Psoas muscle (tissue), 8 donors: ENCODE results near the gene ZMIZ1. TPM values are rescaled to one million over a fixed set of nuclear protein-coding genes. Genes with fewer than 3 reads are reported as not detected.

Source experiments
- ATAC-seq, 4 donors: fragments of 200-7000 bp; cut with Tn5 transposase; one replicate each; pipeline ENCODE4 v1.9.1; 2020; ENCODE audit warnings: moderate library complexity in 3 of 4, mild to moderate bottlenecking in 2 of 4
- DNase-seq, 2 donors: peaks; one replicate each; pipeline ENCODE4 v3.0.0-alpha.2; 2020
- H3K27ac ChIP-seq: fragments of 200-600 bp; one replicate; pipeline ENCODE4 v1.8.0; 2022
- H3K27me3 ChIP-seq, 3 donors: fragments of 200-600 bp in 1 of 3; one replicate each; pipeline versions ENCODE4 v1.6.1 to v1.8.0; 2013 to 2022; ENCODE audit warnings: low read length in 2 of 3, mild to moderate bottlenecking in 2 of 3, moderate library complexity in 1 of 3; ENCODE audit not compliant: insufficient read depth in 3 of 3
- H3K36me3 ChIP-seq, 2 donors: fragments of 200-600 bp in 1 of 2; one replicate each; pipeline versions ENCODE4 v1.6.1 to v1.8.0; 2013 to 2022; ENCODE audit warnings: low read depth in 1 of 2, mild to moderate bottlenecking in 1 of 2, moderate library complexity in 1 of 2; ENCODE audit not compliant: insufficient read depth in 1 of 2
- H3K4me1 ChIP-seq: fragments of 200-600 bp; one replicate; pipeline ENCODE4 v1.8.0; 2022
- H3K4me3 ChIP-seq: fragments of 200-600 bp; one replicate; pipeline ENCODE4 v1.8.0; 2022; ENCODE audit warnings: mild to moderate bottlenecking
- H3K9me3 ChIP-seq: fragments of 200-600 bp; one replicate; pipeline ENCODE4 v1.8.0; 2022
- WGBS, 3 donors: extraction: QIAGEN DNeasy Blood & Tissue Kit; methylation state at CpG; one replicate each; pipeline versions ENCODE4 v1.1.6 to v1.1.7; 2013; 5-methylcytosine and 5-hydroxymethylcytosine counted together
- intact Hi-C, 2 donors: fragments of 100-400 bp; cut with DNase I; formaldehyde crosslinking; loops; one replicate each; pipeline versions ENCODE4 v1.11.0 to v1.14.2; 2022
- polyA plus RNA-seq, 3 donors: library from polyadenylated mRNA; stranded (reverse); fragments of 200-250 nt; gene quantifications; one replicate each; pipeline ENCODE4 v1.2.3, GENCODE V29; 2013
- total RNA-seq, 4 donors: library from RNA; stranded (reverse); fragmentation: NEBNext Ultra II Directional in 2 of 4; extraction: Animal tissue kit (Norgen Biotek cat#: 25700) in 2 of 4; gene quantifications; one replicate each; pipeline versions ENCODE4 v1.2.1 to v1.2.4, GENCODE V29; 2021 to 2023
- TF ChIP-seq, protein P1 (sequence below): fragments of 200-600 bp; IDR thresholded peaks from one replicate; pipeline ENCODE4 v1.8.0; 2022; ENCODE audit warnings: antibody characterized with exemption
- donor health status: healthy with polysubstance abuse.
- donor health status: DM: no; HTN: no; CAD: no; lungs with moderate emphysema.
- donor health status: Bipolar disorder and iron deficiency.
- donor health status: healthy.
- donor health status: DM: yes; HTN: yes; CAD: no.
- donor health status: DM: no; HTN: no; CAD: no.
- donor health status: DM: no; HTN: no; CAD: no.
- donor health status: DM: yes; HTN: yes; CAD: no.

Gene ZMIZ1
- total and polyA plus RNA-seq, 7 donors = 10.4 to 37.6 (median 30.0) TPM

DNA sequence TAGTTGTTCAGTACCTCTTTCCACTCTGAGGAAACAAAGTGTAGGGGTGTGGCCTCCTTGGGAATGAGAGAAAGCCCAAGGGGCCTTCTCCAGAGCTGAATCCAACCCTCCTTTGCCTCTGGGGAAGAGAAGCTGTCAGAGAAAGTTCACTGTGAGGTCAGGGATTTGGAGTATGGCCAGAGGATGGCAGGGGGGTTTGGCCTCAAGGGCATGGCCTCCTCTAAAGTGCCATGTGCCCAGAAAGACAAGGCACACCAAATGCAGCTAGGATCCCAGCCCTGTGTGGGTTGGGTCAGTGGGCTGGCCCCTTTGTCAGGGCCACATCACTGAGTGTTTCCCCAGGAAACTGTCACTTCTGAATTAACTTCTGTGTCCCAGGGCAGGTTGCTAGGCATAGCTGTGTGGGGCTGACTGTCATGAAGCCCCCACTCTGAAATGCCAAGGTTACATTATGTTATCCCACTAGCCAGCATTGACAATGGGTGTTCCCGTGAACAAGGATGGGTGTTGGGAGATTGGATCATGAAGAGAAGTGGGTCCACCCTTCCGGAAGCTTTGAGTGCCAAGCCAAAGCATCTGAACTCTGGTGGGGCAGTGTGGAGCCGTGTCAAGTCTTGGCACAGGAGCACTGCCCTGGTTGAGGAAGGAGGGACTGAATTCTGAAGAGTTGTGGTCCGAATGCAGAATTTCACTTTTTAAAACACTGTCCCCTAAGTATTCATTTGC, 123.3 kb downstream of the ZMIZ1 start:
- intact Hi-C loops = loop anchor here (5.0 to 10.0 kb wide), 5 partner anchors 120 to 887 kb away; no protein-coding TSS in a partner anchor
- Histone ChIP-seq H3K27me3 (no peaks in the 10 kb centered on the region), H3K9me3 (no peaks in the 10 kb centered on the region), H3K4me1 (peaks cover 30% of the 10 kb centered on the region), H3K27ac (peak overlapping the region; percentile 1), H3K36me3 (no peaks in the 10 kb centered on the region), H3K4me3 (no peak overlapping the region)
- TF ChIP-seq, protein P1, sequence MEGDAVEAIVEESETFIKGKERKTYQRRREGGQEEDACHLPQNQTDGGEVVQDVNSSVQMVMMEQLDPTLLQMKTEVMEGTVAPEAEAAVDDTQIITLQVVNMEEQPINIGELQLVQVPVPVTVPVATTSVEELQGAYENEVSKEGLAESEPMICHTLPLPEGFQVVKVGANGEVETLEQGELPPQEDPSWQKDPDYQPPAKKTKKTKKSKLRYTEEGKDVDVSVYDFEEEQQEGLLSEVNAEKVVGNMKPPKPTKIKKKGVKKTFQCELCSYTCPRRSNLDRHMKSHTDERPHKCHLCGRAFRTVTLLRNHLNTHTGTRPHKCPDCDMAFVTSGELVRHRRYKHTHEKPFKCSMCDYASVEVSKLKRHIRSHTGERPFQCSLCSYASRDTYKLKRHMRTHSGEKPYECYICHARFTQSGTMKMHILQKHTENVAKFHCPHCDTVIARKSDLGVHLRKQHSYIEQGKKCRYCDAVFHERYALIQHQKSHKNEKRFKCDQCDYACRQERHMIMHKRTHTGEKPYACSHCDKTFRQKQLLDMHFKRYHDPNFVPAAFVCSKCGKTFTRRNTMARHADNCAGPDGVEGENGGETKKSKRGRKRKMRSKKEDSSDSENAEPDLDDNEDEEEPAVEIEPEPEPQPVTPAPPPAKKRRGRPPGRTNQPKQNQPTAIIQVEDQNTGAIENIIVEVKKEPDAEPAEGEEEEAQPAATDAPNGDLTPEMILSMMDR = no peak
- WGBS, 3 donors = 65 to 72% (median 68%) methylated on average over 4 of the region's 4 CpGs
- no peak for DNase-seq
- no peak for ATAC-seq

DNA sequence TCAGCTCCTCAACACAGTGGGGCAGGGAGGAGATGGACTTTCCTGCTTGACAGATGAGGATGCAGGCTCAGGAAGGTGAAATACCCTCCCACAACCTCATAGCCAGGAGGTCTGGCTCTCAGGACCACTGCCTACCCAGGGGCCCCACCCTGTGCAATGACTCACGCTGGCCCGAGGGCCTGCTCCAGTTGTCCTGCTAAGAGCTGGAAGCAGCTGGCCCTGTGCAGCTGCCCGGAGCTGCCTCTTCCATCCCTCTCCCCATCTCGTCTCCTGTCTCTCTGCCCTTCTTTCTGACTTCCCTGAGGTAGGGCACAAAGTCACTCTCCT, 123.9 kb downstream of the ZMIZ1 start:
- TF ChIP-seq, protein P1 = no peak
- peaks cover 30% of the 10 kb centered on the region for H3K4me1 ChIP-seq
- peak in 3 of 4 donors; percentile 27 to 38 (median 36) for ATAC-seq
- no peak overlapping the region for H3K4me3 ChIP-seq
- peak; percentile 64 to 74 for DNase-seq
- H3K27me3 ChIP-seq = no peaks in the 10 kb centered on the region
- intact Hi-C loops = loop anchor here (5.0 to 10.0 kb wide), 5 partner anchors 120 to 888 kb away; no protein-coding TSS in a partner anchor
- no peak overlapping the region for H3K27ac ChIP-seq
- H3K36me3 ChIP-seq = no peaks in the 10 kb centered on the region
- H3K9me3 ChIP-seq = no peaks in the 10 kb centered on the region
- WGBS, 3 donors = 39 to 59% (median 45%) methylated on average over 4 of the region's 4 CpGs

DNA sequence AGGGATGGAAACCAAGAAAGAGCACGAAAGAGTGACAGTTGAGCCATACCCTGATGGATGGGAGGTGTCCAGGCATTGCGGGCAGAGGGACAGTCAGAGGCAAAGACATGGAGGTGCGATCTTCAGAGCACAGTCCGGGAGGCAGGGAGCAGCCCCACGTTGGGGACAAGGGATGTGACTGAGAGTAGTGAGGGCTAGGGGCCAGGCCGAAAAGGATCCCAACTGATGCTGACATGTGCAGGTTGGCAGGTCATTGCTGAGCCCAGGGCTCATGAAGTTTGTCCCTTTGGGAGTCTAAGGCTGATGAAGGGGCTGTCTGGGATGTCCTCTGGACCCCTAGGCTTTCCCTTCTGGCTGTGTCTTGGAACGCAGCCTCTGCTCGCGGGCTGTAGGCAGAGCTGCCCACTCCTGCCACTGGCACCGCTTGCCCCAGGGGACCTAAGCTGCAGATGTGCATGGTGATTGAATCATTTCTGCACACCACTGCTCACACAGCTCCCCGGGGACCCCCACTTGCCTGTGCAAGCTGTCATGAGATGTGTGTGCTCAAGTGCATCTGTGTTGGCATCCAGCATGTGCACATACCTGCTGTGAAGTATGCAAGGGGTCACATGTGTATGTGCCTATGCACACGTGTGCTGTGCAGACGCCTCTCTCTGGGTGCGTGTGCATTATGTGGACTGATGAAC, 125.1 kb downstream of the ZMIZ1 start:
- TF ChIP-seq, protein P1 = no peak
- WGBS, 3 donors = 82 to 91% (median 87%) methylated on average over 14 of the region's 14 CpGs

DNA sequence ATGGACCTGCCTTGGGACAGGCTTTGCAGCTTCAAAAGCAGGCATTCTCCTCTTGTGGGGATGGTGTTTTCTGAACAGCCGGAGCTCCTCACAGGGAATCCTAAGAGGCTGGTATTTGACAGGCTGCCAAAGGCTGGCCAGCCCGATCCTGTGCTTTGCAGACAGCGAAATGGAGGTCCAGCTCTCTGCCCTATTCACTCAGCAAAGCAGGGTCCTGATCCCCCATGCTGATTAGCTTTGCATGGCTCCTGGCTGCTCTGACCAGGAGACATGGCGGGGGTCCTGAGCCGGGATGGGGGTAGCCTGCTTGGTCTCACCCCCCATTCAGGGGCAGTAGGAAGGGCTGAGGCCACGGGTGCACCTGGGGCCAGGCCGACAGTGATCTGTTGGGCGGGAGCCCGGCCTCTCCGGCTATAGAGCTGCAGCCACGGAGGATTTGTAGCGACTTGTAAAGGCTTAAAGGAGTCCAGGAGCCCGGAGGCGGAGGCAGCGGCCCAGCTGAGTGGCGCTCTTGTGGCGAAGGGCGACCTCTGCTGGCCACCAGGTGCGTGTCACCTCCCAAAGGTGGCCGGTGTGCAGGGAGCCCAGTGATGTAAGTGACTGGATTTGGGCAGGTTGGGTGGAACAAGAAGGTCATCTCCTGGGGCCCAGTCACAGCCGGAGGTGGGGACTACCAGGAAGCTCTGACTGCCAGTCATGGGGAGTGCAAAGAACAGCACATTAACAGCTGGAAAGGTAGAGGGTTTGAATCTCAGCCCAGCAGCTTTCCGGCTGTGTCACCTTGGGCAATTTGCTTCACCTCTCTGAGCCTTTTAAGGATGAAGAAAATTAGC, 126.5 kb downstream of the ZMIZ1 start:
- Histone ChIP-seq H3K27ac (peak overlapping the region; percentile 53), H3K27me3 (no peaks in the 10 kb centered on the region), H3K4me3 (peak overlapping the region; percentile 22), H3K36me3 (no peaks in the 10 kb centered on the region), H3K4me1 (peaks cover 28% of the 10 kb centered on the region), H3K9me3 (no peaks in the 10 kb centered on the region)
- WGBS, 3 donors = 9 to 15% (median 10%) methylated on average over 22 of the region's 22 CpGs
- intact Hi-C loops = loop anchor here (5.0 to 10.0 kb wide), 8 partner anchors 128 to 1148 kb away; partner anchors contain the start of gene ZMIZ1 (in 1 of the 2)
- DNase-seq = peak; percentile 87 to 92
- TF ChIP-seq, protein P1 = peak; percentile 98
- ATAC-seq = peak; percentile 82 to 92 (median 88)

More for the DNA sequence above, 125.1 kb downstream of the ZMIZ1 start:
- no peaks in the 10 kb centered on the region for H3K9me3 ChIP-seq
- peaks cover 30% of the 10 kb centered on the region for H3K4me1 ChIP-seq
- intact Hi-C loops = loop anchor here (5.0 to 10.0 kb wide), 5 partner anchors 122 to 889 kb away; no protein-coding TSS in a partner anchor
- no peak overlapping the region for H3K27ac ChIP-seq
- ATAC-seq (no peak), DNase-seq (no peak)
- no peak overlapping the region for H3K4me3 ChIP-seq
- H3K27me3 ChIP-seq = no peaks in the 10 kb centered on the region
- no peaks in the 10 kb centered on the region for H3K36me3 ChIP-seq
